NK-92 (cell line): ENCODE results near the gene NUTM2E.
"Not testable (repeated sequence)": the region's sequence is repeated elsewhere in the genome, so short reads cannot be mapped to it uniquely, and the experiment has no call there.

Experiments
- DNase-seq: peaks from one replicate; lab custom pipeline; 2025; ENCODE audit not compliant: unreplicated experiment; lab: John Stamatoyannopoulos, UW

NUTM2E gene

DNA sequence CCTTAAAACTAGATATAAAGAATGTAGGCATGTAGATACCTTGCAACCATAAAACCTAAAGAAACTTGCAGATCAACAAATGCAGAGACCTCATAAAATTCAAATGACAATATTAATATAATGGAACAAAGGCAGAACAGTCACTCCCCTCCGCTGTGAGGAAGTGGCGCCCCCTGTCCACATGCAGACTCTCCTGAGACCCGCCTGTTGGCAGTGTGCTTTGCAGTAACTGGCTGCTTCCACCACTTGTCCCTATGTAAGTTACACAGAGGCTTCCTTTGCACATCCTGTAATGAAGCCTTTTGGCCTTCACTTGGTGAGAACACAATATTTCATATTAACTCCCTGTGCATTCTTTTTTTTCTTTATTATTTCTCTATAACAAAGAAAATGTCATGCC, 36.3 kb downstream of the NUTM2E start:
- DNase-seq = not testable (repeated sequence)

DNA sequence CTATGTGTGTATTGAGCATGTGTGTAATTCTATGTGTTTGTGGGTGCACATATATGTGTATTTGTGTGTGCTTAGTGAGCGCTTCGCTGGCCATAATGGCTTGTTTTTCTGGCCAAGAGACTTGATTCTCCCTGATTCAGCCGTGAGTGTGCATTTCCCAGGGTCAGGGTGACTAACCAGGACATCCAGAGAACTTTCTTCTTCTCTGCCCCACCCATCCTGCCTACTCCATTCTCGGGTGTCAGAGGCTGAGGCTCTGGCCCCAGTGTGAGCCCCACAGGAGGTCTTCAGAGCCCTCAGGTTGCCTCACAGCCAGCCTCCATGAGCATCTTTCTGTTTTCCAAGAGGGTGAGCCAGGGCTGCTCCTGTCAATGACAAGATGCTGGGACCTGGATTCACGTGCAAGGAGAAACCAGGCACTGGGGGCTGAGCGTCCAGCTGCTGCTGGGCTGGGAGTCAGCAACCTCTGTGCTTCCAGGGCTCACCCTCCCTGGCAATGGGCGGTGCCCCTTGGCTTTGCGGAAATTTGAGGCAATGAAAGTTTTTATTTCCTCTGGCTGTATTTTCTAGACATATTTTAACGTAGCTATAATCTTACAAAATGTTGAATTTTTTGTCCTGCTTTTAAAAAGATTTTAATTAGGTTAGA, 40.5 kb downstream of the NUTM2E start:
- not testable (repeated sequence) for DNase-seq

DNA sequence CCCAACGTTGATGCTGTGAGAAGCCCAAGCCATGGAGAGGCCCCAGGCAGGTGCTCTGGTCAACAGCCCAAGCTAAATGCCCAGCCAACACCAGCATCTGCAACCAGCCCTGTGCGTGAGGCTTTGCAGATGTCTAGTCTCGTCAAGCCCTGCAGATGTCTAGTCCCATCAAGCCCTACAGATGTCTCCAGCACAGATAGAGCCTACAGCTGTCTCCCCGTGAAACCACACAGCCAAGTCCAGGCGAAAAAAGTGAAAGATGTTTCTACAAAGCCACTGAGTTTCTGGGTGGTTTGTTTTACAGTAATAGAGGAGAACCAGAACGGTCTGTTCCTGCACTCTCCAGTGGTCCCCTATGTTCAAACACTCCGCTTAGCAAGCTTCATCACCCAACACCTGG, 41.5 kb downstream of the NUTM2E start:
- not testable (repeated sequence) for DNase-seq

DNA sequence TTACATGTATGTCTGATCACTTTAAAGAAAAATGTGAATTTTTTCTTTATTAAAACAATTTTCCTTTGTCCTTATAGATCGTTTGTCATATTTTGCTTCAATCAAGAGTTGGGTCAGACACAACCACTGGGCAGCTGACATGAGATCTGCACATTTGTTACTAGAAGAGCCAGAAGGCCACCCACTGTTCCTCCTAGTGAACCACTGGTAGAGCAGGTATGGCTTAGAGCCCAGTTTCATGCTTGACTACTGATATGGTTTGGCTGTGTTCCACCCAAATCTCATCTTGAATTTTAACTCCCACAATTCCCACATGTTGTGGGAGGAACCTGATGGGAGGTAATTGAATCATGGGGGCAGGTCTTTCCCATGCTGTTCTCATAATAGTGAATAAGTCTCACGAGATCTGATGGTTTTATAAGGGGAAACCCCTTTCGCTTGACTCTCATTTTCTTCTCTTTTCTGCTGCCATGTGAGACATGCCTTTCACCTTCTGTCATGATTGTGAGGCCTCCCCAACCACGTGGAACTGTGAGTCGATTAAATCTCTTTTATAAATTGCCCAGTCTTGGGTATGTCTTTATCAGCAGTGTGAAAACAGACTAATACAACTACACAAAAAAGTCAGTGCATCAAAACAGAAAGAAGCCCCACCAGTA, 43.0 kb downstream of the NUTM2E start:
- DNase-seq = not testable (repeated sequence)

DNA sequence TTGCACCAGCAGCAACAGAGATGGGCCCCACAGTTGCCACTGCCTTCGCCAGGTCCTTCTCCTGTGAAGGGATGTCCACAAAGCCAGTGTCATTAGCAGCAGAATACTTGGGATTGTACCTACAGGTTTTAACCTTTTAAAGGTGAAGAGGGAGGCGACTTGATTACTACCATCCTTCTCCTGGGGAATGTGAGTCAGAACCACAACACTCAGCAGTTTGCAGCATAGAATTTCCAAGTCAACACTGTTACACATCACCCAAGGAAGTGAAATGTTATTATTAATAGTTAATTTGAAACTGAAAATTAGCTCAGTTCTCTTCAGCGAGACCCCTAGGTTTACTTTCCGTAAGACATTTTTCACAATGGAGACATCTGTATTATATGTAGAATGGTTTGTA, 45.2 kb downstream of the NUTM2E start:
- not testable (repeated sequence) for DNase-seq
